ENCODE measurements around the gene CTDP1. TPM values are rescaled to one million over a fixed set of nuclear protein-coding genes. Genes with fewer than 3 reads are reported as not detected.
"Not testable (repeated sequence)": the region's sequence is repeated elsewhere in the genome, so short reads cannot be mapped to it uniquely, and the experiment has no call there.

The CTDP1 gene
- polyA plus RNA-seq, 1 donor (not counting 4 experiments of a cell fraction or from before 2014, with no cell fraction given): 9.2 TPM

DNA sequence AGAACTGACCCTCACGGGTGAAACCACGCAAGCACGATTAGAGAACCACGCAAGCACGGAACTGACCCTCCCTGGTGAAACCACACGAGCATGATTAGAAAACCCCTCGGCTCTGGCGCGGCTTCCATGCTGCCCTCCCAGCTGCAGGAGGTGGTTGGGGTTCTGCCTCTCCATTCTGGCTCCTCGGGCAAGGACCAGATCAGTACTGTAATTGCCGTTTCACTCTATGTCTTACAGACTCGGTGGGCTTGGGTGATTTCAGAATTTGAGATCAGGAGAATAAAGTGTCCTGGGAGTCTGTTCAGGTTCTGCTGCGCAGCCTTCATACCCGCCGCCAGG lies 59.8 kb downstream of the CTDP1 start:
- no peak for DNase-seq (ENCODE audit: low read depth, low spot score)
- no peaks in the 10 kb centered on the region for H3K27me3 ChIP-seq (ENCODE audit: control insufficient read depth, extremely low read depth, insufficient read depth, low read length)
- no peaks in the 10 kb centered on the region for H3K9me1 ChIP-seq (ENCODE audit: control insufficient read depth, extremely low read depth, insufficient read depth, low read length)
- H3K4me3 ChIP-seq (ENCODE audit: control insufficient read depth in 2 of 3, extremely low read depth in 1 of 3, insufficient read depth in 2 of 3, low read depth in 1 of 3, low read length in 3 of 3): no peak overlapping the region
- H3K9me3 ChIP-seq (ENCODE audit: control insufficient read depth, low read depth, low read length): no peaks in the 10 kb centered on the region
- no peak overlapping the region for H3K4me2 ChIP-seq (ENCODE audit: control insufficient read depth, extremely low read depth, insufficient read depth, low read depth, low read length)
- H4K20me1 ChIP-seq (ENCODE audit: control insufficient read depth, extremely low read depth, insufficient read depth, low read length): no peaks in the 10 kb centered on the region
- H3K36me3 ChIP-seq (ENCODE audit: control insufficient read depth in 2 of 2, extremely low read depth in 1 of 2, insufficient read depth in 2 of 2, low read length in 2 of 2): peaks cover 5 to 37% of the 10 kb centered on the region in 2 experiments
- H2AFZ ChIP-seq (ENCODE audit: control insufficient read depth, low read length): no peak overlapping the region
- no peak for TF ChIP-seq EZH2 (IDR thresholded peaks at IDR 0.05; ENCODE audit: low read length)
- TF ChIP-seq, protein P1, sequence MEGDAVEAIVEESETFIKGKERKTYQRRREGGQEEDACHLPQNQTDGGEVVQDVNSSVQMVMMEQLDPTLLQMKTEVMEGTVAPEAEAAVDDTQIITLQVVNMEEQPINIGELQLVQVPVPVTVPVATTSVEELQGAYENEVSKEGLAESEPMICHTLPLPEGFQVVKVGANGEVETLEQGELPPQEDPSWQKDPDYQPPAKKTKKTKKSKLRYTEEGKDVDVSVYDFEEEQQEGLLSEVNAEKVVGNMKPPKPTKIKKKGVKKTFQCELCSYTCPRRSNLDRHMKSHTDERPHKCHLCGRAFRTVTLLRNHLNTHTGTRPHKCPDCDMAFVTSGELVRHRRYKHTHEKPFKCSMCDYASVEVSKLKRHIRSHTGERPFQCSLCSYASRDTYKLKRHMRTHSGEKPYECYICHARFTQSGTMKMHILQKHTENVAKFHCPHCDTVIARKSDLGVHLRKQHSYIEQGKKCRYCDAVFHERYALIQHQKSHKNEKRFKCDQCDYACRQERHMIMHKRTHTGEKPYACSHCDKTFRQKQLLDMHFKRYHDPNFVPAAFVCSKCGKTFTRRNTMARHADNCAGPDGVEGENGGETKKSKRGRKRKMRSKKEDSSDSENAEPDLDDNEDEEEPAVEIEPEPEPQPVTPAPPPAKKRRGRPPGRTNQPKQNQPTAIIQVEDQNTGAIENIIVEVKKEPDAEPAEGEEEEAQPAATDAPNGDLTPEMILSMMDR (optimal IDR thresholded peaks at IDR 0.05 in 1 of 3, IDR thresholded peaks at IDR 0.05 in 1 of 3, conservative IDR thresholded peaks at IDR 0.05 in 1 of 3; ENCODE audit: extremely low read depth in 1 of 3, insufficient read depth in 2 of 3, low read length in 3 of 3): no peak
- dilution Hi-C loops (cut with MboI; ENCODE audit: extremely low pct_ligation_motif_present, low sequenced_read_pairs): no loop called here
- H3K9ac ChIP-seq (ENCODE audit: control insufficient read depth, extremely low read depth, insufficient read depth, low read length): no peak overlapping the region
- FAIRE-seq: no peak
- H3K4me1 ChIP-seq (ENCODE audit: control insufficient read depth, extremely low read depth, insufficient read depth, low read length): no peaks in the 10 kb centered on the region
- no peak overlapping the region for H3K27ac ChIP-seq (ENCODE audit: control insufficient read depth, insufficient read depth, low read length)
- H3K79me2 ChIP-seq (ENCODE audit: control insufficient read depth, insufficient read depth, low read length): no peaks in the 10 kb centered on the region

DNA sequence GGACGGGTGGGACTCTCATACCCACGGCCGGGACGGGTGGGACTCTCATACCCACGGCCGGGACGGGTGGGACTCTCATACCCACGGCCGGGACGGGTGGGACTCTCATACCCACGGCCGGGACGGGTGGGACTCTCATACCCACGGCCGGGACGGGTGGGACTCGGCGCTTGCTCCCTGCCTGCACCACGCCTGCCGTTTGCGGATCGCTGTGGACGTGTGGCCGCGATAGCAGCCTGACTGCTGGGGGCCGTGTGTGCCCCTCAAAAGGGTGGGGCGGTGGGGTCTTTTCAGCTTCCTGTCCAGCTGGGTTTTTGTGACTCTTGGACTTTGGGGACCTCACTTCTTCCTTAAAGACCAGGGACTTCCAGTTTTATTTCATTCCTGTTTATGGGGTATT lies 60.4 kb downstream of the CTDP1 start:
- peaks cover 5 to 36% of the 10 kb centered on the region in 2 experiments for H3K36me3 ChIP-seq (ENCODE audit: control insufficient read depth in 2 of 2, extremely low read depth in 1 of 2, insufficient read depth in 2 of 2, low read length in 2 of 2)
- H3K79me2 ChIP-seq (ENCODE audit: control insufficient read depth, insufficient read depth, low read length); FAIRE-seq: not testable (repeated sequence)

More for the DNA sequence above, 60.4 kb downstream of the CTDP1 start:
- H3K9ac ChIP-seq (ENCODE audit: control insufficient read depth, extremely low read depth, insufficient read depth, low read length); H3K9me3 ChIP-seq (ENCODE audit: control insufficient read depth, low read depth, low read length); H4K20me1 ChIP-seq (ENCODE audit: control insufficient read depth, extremely low read depth, insufficient read depth, low read length); DNase-seq (ENCODE audit: low read depth, low spot score); H3K27ac ChIP-seq (ENCODE audit: control insufficient read depth, insufficient read depth, low read length); H3K9me1 ChIP-seq (ENCODE audit: control insufficient read depth, extremely low read depth, insufficient read depth, low read length); H3K4me2 ChIP-seq (ENCODE audit: control insufficient read depth, extremely low read depth, insufficient read depth, low read depth, low read length); dilution Hi-C loops (cut with MboI; ENCODE audit: extremely low pct_ligation_motif_present, low sequenced_read_pairs); H3K27me3 ChIP-seq (ENCODE audit: control insufficient read depth, extremely low read depth, insufficient read depth, low read length); H3K4me1 ChIP-seq (ENCODE audit: control insufficient read depth, extremely low read depth, insufficient read depth, low read length); H3K4me3 ChIP-seq (ENCODE audit: control insufficient read depth in 2 of 3, extremely low read depth in 1 of 3, insufficient read depth in 2 of 3, low read depth in 1 of 3, low read length in 3 of 3); H2AFZ ChIP-seq (ENCODE audit: control insufficient read depth, low read length): not testable (repeated sequence)

Data from keratinocyte (primary cell).